B cell (primary cell): Measurements from ENCODE around the gene PPP2CA.

ENCODE experiments used
- EZH2 ChIP-seq: IDR thresholded peaks from 2 replicates; pipeline ENCODE4 v1.6.1; 2012; ENCODE audit warnings: borderline replicate concordance, low read depth, mild to moderate bottlenecking, moderate library complexity, low read length; ENCODE audit not compliant: insufficient read depth, poor library complexity, severe bottlenecking
- TF ChIP-seq, protein P1 (sequence below): fragments of 200-600 bp; IDR thresholded peaks from one replicate; pipeline ENCODE4 v1.8.0; 2022; ENCODE audit warnings: antibody characterized with exemption, mild to moderate bottlenecking

DNA sequence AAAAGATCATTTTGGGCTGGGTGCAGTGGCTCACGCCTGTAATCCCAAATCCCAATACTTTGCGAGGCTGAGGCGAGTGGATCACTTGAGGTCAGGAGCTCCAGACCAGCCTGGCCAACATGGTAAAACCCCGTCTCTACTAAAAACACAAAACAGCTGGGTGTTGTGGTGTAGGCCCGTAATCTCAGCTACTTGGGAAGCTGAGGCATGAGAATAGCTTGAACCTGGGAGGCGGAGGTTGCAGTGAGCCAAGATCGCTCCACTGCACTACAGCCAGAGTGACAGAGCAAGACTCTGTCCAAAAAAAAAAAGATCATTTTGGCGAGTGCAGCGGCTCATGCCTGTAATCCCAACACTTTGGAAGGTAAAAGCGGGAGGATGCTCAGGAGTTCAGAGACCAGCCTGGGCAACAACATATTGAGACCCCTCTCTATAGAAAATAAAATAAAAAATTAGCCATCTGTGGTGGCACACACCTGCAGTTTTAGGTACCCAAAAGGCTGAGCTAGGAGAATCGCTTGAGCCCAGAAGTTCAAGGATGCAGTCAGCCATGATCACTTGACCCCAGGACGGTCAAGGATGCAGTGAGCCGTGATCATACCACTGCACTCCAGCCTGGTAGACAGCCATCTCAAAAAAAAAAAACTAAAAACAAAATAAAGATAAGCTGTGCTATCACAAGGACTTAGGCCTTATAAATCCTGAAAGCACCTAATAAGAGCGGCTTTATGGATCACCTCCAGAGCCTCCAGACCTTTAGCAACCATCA, 16.2 kb downstream of the PPP2CA start:
- TF ChIP-seq, protein P1, sequence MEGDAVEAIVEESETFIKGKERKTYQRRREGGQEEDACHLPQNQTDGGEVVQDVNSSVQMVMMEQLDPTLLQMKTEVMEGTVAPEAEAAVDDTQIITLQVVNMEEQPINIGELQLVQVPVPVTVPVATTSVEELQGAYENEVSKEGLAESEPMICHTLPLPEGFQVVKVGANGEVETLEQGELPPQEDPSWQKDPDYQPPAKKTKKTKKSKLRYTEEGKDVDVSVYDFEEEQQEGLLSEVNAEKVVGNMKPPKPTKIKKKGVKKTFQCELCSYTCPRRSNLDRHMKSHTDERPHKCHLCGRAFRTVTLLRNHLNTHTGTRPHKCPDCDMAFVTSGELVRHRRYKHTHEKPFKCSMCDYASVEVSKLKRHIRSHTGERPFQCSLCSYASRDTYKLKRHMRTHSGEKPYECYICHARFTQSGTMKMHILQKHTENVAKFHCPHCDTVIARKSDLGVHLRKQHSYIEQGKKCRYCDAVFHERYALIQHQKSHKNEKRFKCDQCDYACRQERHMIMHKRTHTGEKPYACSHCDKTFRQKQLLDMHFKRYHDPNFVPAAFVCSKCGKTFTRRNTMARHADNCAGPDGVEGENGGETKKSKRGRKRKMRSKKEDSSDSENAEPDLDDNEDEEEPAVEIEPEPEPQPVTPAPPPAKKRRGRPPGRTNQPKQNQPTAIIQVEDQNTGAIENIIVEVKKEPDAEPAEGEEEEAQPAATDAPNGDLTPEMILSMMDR = no peak
- TF ChIP-seq EZH2 = no peak
